GM23248 (cell line): ENCODE data around the gene LGALS7B.
"Not testable (repeated sequence)": the region's sequence is repeated elsewhere in the genome, so short reads cannot be mapped to it uniquely, and the experiment has no call there.

ENCODE experiments used
- EZH2 ChIP-seq: fragments of 200-600 bp; sonication (generic); IDR thresholded peaks from 2 replicates; pipeline ENCODE4 v1.6.1; 2018; ENCODE audit warnings: antibody characterized with exemption, mild to moderate bottlenecking; ENCODE audit not compliant: insufficient read depth, poor library complexity, severe bottlenecking
- EZH2phosphoT487 ChIP-seq: fragments of 200-600 bp; sonication (generic); IDR thresholded peaks from 2 replicates; pipeline ENCODE4 v1.6.1; 2018; ENCODE audit warnings: antibody characterized with exemption, moderate library complexity, mild to moderate bottlenecking, low read depth; ENCODE audit not compliant: insufficient read depth

DNA sequence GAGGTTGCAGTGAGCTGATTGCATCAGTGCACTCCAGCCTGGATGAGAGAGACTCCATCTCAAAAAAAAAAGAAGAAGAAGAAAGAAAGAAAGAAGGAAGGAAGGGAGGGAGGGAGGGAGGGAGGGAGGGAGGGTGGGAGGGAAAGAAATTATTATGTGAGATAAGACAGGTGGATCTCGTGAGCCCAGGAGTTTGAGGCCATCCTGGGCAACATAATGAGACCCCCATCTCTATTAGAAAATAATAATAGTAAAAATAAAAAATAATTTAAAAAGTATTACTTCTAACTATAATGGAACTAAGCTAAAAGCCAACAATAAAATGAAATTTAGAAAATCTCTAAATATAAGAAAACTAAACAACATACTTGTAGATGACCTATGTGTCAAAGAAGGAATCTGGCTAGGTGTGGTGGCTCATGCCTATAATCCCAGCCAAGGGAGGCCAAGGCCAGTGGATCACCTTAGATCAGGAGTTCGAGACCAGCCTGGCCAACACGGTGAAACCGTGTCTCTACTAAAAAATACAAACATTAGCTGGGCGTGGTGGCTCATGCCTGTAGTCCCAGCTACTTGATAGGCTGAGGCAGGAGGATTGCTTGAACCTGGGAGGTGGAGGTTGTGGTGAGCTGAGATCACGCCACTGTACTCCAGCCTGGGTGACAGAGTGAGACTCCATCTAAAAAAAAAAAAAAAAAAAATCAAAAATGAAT is 28.0 kb upstream of the LGALS7B start:
- TF ChIP-seq EZH2phosphoT487, EZH2: not testable (repeated sequence)
